Activated CD8-positive, alpha-beta T cell treated with anti-CD3 and anti-CD28 coated beads, Interleukin-2, amount 10 ng/mL, durations not matched to agents 7 days and 5 days (primary cell): Measurements from ENCODE around the gene ZGPAT. TPM values are rescaled to one million over a fixed set of nuclear protein-coding genes. Genes with fewer than 3 reads are reported as not detected.

ENCODE experiments used
- ATAC-seq: fragments of 150-1000 bp; cut with Tn5 transposase; one replicate; pipeline ENCODE4 v1.10.0; 2021; ENCODE audit warnings: moderate library complexity
- CTCF ChIA-PET: fragments of 350-600 bp; sonication (Branson Sonifier 250); formaldehyde crosslinking; loops from one replicate; lab custom pipeline; 2021; ENCODE audit warnings: antibody characterized with exemption; lab: Charles Lee
- POLR2A ChIA-PET: fragments of 350-600 bp; sonication (Branson Sonifier 250); formaldehyde crosslinking; loops from one replicate; lab custom pipeline; 2021; ENCODE audit warnings: antibody characterized with exemption; lab: Charles Lee
- DNase-seq: peaks from one replicate; pipeline ENCODE4 v3.0.0-alpha.2; 2020
- H3K27ac Mint-ChIP-seq: one replicate; pipeline ENCODE4 v1.8.0; 2021; ENCODE audit warnings: mild to moderate bottlenecking, mixed read lengths
- H3K27me3 Mint-ChIP-seq: one replicate; pipeline ENCODE4 v1.8.0; 2021; ENCODE audit warnings: low read depth, mixed read lengths
- H3K36me3 Mint-ChIP-seq: one replicate; pipeline ENCODE4 v1.8.0; 2021; ENCODE audit warnings: low read depth, mixed read lengths
- H3K4me1 Mint-ChIP-seq: one replicate; pipeline ENCODE4 v1.8.0; 2021; ENCODE audit warnings: low read depth, mixed read lengths
- H3K4me3 Mint-ChIP-seq: one replicate; pipeline ENCODE4 v1.8.0; 2021; ENCODE audit warnings: mild to moderate bottlenecking, mixed read lengths
- H3K9me3 Mint-ChIP-seq: one replicate; pipeline ENCODE4 v1.8.0; 2022; ENCODE audit warnings: mixed read lengths; ENCODE audit not compliant: insufficient read depth
- total RNA-seq, 2 experiments: library from RNA; stranded (reverse); gene quantifications; one replicate each; pipeline ENCODE4 v1.2.3, GENCODE V29; 2021

The ZGPAT gene
- total RNA-seq, 2 experiments from 2014 or later: 38.6 to 43.5 TPM

DNA sequence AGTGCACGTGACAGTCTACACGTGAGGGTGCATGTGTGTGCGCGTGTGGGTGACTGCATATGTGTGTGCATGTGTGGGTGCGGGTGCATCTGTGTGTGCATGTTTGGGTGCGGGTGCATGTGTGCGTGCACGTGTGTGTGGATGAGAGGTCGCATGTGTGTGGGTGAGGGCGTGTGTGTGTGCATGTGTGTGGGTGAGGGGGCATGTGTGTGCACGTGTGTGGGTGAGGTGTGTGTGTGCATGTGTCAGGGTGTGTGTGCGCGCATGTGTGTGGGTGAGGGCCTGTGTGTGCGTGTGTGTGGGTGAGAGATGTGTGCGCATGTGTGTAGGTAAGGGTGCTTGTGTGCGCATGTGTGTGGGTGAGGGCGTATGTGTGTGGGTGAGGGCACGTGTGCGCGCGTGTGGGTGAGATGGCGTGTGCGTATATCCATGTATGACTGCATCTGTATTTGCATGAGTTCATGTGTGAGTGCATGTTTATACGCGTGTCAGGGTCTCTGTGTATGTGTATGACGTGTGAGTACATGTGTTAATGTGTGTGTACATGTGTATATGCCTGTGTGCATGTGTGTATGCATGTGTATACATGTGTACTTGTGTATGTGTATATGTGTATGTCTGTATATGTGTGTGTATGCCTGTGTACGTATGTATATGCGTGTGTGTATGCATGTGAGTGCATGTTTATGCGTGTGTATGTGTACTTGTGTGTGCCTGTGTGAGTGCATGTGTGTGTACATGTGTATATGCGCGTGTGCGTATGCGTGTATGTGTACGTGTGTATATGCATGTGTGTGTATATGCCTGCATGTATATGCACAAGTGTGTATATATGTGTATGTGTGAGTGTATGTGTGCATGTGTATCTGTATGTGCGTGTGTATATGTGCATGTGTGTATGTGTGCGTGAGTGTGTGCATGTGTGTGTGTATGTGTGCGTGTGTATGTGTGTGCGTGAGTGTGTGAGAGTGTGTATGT is 24.6 kb downstream of the ZGPAT start:
- Mint-ChIP-seq H3K27ac (no peak overlapping the region), H3K36me3 (peaks cover 51% of the 10 kb centered on the region), H3K4me1 (peaks cover 42% of the 10 kb centered on the region), H3K4me3 (no peak overlapping the region), H3K27me3 (no peaks in the 10 kb centered on the region), H3K9me3 (peaks cover 3% of the 10 kb centered on the region)
- POLR2A ChIA-PET: interaction anchor here (1.2 kb wide), 1 partner anchor 25 kb away, joined by 3 read pairs; the partner anchor contains the start of genes ARFRP1 and ZGPAT
- CTCF ChIA-PET: no interaction called here
- DNase-seq (peak; percentile 20), ATAC-seq (no peak)

DNA sequence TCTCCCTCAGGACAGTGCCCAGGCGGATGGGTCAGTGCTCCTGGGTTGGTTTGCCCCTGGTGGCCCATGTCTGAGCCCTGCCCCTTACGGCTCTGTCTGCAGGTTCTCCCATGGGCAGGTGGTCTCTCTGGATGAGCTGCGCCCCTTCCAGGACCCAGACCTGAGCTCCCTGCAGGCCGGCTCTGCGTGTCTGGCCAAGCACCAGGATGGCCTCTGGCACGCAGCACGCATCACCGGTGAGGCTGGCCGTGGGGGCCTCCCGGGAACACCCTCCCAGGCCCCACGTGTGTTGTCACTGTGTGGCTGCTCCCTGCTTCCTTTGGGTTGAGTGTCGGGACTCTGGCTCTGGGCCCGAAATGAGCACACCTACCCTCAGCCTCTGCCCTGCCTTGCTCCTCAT is 25.3 kb downstream of the ZGPAT start:
- ChIA-PET POLR2A (interaction anchor here (1.2 kb wide), 1 partner anchor 26 kb away, joined by 3 read pairs; the partner anchor contains the start of genes ARFRP1 and ZGPAT), CTCF (interaction anchor here (0.7 kb wide), 1 partner anchor 27 kb away, joined by 3 read pairs; no protein-coding TSS in a partner anchor)
- Mint-ChIP-seq H3K27ac (no peak overlapping the region), H3K27me3 (no peaks in the 10 kb centered on the region), H3K4me3 (no peak overlapping the region), H3K4me1 (peaks cover 36% of the 10 kb centered on the region), H3K9me3 (no peaks in the 10 kb centered on the region), H3K36me3 (peaks cover 48% of the 10 kb centered on the region)
- DNase-seq (no peak), ATAC-seq (no peak)

DNA sequence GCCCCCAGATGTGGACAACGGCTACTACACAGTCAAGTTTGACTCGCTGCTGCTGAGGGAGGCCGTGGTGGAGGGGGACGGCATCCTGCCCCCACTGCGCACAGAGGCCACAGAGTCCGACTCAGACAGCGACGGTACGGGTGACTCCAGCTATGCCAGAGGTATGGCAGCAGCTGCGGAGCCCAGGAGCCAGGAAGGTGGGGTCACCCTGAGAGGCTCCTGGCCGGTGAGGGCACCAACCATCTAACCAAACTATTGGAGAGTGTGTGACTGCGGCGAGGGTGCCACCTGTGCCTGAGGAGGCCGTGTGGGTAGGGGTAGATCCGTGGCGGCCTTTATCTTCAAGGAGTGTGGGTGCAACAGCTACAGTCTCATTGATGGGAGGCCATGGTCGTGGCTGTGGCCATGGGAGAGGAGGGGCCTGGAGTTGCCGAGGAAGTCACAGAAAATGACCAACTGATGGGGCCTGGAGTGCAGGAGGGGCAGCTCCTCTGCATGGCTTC is 25.8 kb downstream of the ZGPAT start:
- Mint-ChIP-seq H3K27ac (peak overlapping the region; percentile 32), H3K4me3 (no peak overlapping the region), H3K27me3 (no peaks in the 10 kb centered on the region), H3K4me1 (peaks cover 31% of the 10 kb centered on the region), H3K9me3 (no peaks in the 10 kb centered on the region), H3K36me3 (peaks cover 42% of the 10 kb centered on the region)
- DNase-seq: no peak
- POLR2A ChIA-PET: interaction anchor here (1.2 kb wide), 1 partner anchor 26 kb away, joined by 3 read pairs; the partner anchor contains the start of genes ARFRP1 and ZGPAT
- CTCF ChIA-PET: interaction anchor here (0.7 kb wide), 1 partner anchor 27 kb away, joined by 3 read pairs; no protein-coding TSS in a partner anchor
- ATAC-seq: no peak

DNA sequence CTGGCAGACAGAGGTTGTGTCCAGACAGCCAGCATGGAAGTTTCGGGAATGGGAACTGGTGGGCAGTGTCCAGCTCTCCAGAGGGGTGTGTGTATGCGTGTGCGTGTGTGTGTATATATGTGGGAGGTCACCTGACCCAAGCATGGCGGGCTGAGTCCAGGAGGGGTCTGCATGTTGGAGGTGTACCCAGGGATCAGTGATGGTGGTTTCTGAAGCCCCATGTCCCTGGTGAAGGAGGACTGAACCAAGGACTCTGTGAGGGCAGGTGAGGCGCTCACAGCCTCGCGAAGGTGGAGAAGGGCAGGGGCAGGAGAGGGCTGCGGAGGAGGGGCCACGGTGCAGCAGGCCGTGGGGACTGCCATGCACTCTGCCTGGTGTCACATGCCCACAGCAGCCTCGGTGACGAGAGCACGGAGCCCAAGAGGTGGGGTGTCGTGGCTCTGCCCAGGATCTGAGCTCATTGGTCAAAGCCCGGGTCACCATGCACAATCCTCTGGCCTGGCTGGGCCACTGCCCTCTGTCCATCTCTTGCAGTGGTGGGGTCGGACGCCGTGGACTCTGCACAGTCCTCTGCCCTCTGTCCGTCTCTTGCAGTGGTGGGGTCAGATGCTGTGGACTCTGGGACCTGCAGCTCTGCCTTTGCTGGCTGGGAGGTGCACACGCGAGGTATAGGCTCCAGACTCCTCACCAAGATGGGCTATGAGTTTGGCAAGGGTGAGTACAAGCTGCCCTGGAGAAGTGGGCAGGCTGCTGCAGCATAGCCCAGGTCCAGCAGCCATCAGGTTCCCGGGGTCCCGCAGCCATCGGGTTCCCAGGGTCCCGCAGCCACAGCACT is 26.5 kb downstream of the ZGPAT start:
- Mint-ChIP-seq H3K36me3 (peaks cover 37% of the 10 kb centered on the region), H3K27me3 (no peaks in the 10 kb centered on the region), H3K4me3 (no peak overlapping the region), H3K4me1 (peaks cover 29% of the 10 kb centered on the region), H3K27ac (no peak overlapping the region), H3K9me3 (no peaks in the 10 kb centered on the region)
- no peak for ATAC-seq
- ChIA-PET CTCF (interaction anchor here (0.6 to 5.3 kb wide), 3 partner anchors 27 to 42 kb away, joined by 3 to 70 read pairs (median 3); partner anchors contain the start of genes ARFRP1 and ZGPAT), POLR2A (interaction anchor here (2.5 kb wide), 1 partner anchor 130 kb away, joined by 14 read pairs; the partner anchor contains the start of gene TPD52L2)
- DNase-seq: peak; percentile 21

DNA sequence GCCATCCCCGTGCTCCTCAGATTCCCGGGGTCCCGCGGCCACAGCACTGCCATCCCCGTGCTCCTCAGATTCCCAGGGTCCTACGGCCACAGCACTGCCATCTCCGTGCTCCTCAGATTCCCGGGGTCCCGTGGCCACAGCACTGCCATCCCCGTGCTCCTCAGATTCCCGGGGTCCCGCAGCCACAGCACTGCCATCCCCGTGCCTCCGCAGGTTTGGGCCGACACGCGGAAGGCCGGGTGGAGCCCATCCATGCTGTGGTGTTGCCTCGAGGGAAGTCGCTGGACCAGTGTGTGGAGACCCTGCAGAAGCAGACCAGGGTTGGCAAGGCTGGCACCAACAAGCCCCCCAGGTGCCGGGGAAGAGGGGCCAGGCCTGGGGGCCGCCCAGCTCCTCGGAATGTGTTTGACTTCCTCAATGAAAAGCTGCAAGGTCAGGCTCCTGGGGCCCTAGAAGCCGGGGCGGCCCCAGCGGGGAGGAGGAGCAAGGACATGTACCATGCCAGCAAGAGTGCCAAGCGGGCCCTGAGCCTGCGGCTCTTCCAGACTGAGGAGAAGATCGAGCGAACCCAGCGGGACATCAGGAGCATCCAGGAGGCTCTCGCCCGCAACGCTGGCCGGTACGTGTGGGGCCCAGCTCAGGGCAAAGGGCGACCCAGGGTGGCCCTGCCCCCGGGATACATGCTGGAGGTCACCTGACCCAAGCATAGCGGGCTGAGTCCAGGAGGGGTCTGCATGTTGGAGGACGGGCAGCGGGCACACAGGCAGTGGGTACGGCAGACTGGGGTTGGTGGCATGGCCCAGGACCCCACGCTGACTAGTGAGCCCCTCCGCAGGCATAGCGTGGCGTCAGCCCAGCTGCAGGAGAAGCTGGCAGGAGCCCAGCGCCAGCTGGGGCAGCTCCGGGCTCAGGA is 27.4 kb downstream of the ZGPAT start:
- peaks cover 29% of the 10 kb centered on the region for H3K4me1 Mint-ChIP-seq
- H3K27ac Mint-ChIP-seq: peak overlapping the region; percentile 92
- CTCF ChIA-PET: interaction anchor here (0.6 to 5.3 kb wide), 6 partner anchors 16 to 198 kb away, joined by 3 to 70 read pairs (median 5); partner anchors contain the start of genes ARFRP1, PTK6, TPD52L2 and ZGPAT
- ATAC-seq (no peak), DNase-seq (peak; percentile 20)
- no peaks in the 10 kb centered on the region for H3K9me3 Mint-ChIP-seq
- peaks cover 33% of the 10 kb centered on the region for H3K36me3 Mint-ChIP-seq
- H3K27me3 Mint-ChIP-seq: no peaks in the 10 kb centered on the region
- peak overlapping the region; percentile 87 for H3K4me3 Mint-ChIP-seq
- POLR2A ChIA-PET: interaction anchor here (0.6 to 2.5 kb wide), 4 partner anchors 27 to 129 kb away, joined by 3 to 19 read pairs (median 9); partner anchors contain the start of genes ARFRP1, TPD52L2 and ZGPAT

DNA sequence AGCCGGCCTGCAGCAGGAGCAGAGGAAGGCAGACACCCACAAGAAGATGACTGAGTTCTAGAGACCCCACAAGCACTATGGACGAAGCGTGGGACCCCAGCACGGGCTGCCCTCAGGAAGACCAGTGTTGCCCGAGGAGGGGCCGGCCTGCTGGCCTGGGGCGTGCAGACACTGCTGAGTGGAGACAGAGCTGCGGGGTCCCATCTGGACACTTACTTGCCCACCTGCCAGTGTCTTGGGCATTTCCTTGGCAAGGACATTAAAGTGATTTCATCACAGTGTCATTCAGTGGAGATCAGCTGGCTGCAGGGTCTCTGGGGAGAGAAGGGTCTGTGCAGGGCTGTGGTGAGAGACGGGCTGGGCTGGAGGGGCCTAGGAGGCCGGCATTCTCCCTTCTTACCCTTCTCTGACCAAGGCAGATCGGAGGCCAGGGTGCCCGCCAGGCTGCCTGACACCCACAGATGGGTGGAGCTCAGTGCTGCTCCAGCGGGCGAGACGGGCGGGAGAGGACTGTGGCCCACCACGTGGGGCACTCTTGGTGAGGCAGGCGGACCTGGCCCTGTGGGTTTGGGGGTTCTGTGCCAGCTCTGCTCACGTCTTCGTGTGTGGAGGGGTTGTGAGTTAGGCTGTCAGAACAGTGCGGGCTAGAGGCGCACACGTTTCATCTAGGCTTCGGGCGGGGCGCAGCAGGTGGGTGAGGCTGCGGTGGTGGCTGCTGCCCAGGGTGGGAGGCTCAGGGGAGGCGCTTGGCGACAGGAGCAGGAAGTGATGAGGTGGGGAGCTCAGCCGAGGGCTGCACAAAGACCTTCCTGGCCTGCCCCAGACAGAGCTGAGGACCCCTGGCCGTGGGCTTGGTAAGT is 28.2 kb downstream of the ZGPAT start, which contains the start of gene LIME1:
Gene LIME1 (plus strand): TSS at position 806 of the 860 bp plus-strand sequence. CDS start 886 bp downstream, outside the sequence.
- Mint-ChIP-seq H3K4me1 (peaks cover 29% of the 10 kb centered on the region), H3K9me3 (no peaks in the 10 kb centered on the region), H3K36me3 (peaks cover 33% of the 10 kb centered on the region), H3K27me3 (no peaks in the 10 kb centered on the region), H3K27ac (peak within 1 kb of the TSS; percentile 92), H3K4me3 (peak within 1 kb of the TSS; percentile 87)
- ChIA-PET CTCF (interaction anchor here (0.7 to 5.3 kb wide), 13 partner anchors 8 to 199 kb away, joined by 3 to 70 read pairs (median 3); partner anchors contain the start of genes ARFRP1, PTK6, STMN3 and TPD52L2), POLR2A (interaction anchor here (0.6 to 2.5 kb wide), 8 partner anchors 9 to 303 kb away, joined by 3 to 19 read pairs (median 4); partner anchors contain the start of genes ARFRP1, TPD52L2 and ZGPAT)
- ATAC-seq (peak; percentile 49), DNase-seq (peak; percentile 90)

DNA sequence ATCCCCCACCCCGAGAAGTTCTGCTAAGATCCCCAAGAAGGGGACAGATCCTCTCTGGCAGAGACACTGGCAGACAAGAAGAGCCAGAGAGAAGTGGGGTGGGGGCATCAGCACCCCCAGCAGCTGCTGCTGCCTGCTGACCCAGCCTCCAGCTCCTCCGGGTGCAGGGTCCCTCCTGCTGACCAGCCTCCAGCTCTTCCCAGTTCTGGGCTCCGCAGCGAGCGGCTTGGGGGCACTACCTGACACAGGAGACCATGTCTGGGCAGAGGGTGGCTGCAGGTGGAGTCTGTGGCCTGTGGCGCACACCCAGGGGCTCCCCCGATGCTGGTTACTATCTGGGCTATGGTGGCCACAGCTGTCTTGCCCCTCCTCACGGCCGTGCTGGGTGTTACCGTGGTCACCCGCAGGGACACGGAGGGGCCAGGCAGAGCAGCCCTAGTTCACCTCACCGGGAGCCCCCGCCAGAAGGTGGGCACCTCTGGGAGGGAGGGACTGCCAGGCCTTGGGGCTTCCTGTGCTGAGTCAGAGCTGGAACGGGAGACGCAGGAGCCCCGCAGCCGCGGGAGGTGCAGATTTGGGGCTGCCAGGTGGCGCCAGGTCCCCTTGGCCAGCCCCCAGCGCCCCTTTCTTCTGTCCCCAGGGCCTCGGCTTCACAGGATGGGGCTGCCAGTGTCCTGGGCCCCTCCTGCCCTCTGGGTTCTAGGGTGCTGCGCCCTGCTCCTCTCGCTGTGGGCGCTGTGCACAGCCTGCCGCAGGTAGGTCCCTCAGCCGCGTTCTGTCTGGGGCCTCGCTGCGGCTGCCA is 29.3 kb downstream of the ZGPAT start:
- ChIA-PET CTCF (interaction anchor here (1.0 to 5.3 kb wide), 8 partner anchors 9 to 200 kb away, joined by 3 to 70 read pairs (median 4); partner anchors contain the start of genes ARFRP1, PTK6, TPD52L2 and ZGPAT), POLR2A (interaction anchor here (0.8 to 2.5 kb wide), 7 partner anchors 10 to 244 kb away, joined by 3 to 19 read pairs (median 4); partner anchors contain the start of genes ARFRP1, PRPF6, TPD52L2 and ZGPAT)
- peak overlapping the region; percentile 87 for H3K4me3 Mint-ChIP-seq
- H3K4me1 Mint-ChIP-seq: peaks cover 29% of the 10 kb centered on the region
- peak; percentile 76 for DNase-seq
- peak; percentile 32 for ATAC-seq
- peaks cover 37% of the 10 kb centered on the region for H3K36me3 Mint-ChIP-seq
- H3K27me3 Mint-ChIP-seq: no peaks in the 10 kb centered on the region
- no peaks in the 10 kb centered on the region for H3K9me3 Mint-ChIP-seq
- peak overlapping the region; percentile 92 for H3K27ac Mint-ChIP-seq

DNA sequence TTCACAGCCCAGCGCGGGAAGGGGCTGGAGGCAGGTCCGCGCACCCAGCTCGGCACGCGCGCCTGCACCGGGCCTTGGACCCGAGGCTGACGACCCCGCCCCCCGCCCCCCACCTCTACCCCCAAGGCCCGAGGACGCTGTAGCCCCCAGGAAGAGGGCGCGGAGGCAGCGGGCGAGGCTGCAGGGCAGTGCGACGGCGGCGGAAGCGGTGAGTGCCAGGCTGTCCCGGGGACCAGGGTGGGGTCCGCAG is 29.8 kb downstream of the ZGPAT start:
- H3K36me3 Mint-ChIP-seq: peaks cover 37% of the 10 kb centered on the region
- no peak for DNase-seq
- peak overlapping the region; percentile 87 for H3K4me3 Mint-ChIP-seq
- no peaks in the 10 kb centered on the region for H3K27me3 Mint-ChIP-seq
- H3K4me1 Mint-ChIP-seq: peaks cover 29% of the 10 kb centered on the region
- POLR2A ChIA-PET: interaction anchor here (1.0 to 2.4 kb wide), 4 partner anchors 13 to 243 kb away, joined by 3 to 19 read pairs (median 4); partner anchors contain the start of genes ARFRP1, PRPF6 and ZGPAT
- H3K9me3 Mint-ChIP-seq: no peaks in the 10 kb centered on the region
- CTCF ChIA-PET: interaction anchor here (5.3 kb wide), 1 partner anchor 30 kb away, joined by 70 read pairs; the partner anchor contains the start of genes ARFRP1 and ZGPAT
- no peak for ATAC-seq
- H3K27ac Mint-ChIP-seq: no peak overlapping the region
